ENCODE measurements around the gene SPECC1. TPM values are rescaled to one million over a fixed set of nuclear protein-coding genes. Genes with fewer than 3 reads are reported as not detected.

SPECC1 gene
- total and polyA plus RNA-seq, 2 donors (not counting 1 experiment from before 2014, with no cell fraction given) = 13.4 to 30.9 TPM

DNA sequence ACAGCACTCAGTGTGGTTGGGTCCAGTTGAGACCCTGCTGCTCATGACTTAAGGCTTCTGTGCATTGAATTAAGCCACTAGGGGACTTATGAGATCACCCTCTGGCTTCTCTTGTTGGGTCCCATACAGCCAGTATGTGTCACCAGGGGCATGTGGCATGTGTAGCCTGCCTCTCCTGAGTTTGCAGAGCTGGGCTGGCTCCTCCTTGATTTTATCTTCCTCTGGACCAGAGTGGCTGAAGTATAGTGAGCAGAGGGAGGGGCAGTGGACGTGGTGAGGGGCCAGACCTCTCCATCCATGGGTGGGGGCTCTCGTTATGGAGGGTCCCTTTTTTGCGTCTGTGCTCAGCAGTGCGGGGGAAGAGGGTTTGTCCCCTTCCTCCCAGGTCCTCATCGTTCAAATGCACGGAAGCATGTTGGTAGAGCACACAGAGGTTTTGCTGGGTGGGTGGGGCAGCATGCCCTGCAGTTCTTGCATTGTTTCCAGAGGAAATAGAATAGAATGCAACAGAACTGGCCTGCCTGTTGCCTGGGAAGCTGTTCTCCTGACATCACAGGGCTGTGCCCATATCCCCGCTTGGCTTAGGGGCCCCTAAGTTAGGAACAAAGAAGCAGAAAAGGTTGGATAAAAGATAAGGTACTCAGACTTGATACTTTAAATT, 77.4 kb downstream of the SPECC1 start:
- Histone ChIP-seq H4K20me1 (ENCODE audit: control insufficient read depth, extremely low read depth, insufficient read depth, low read length) (no peaks in the 10 kb centered on the region), H3K9me3 (ENCODE audit: control insufficient read depth, insufficient read depth, low read depth, low read length) (no peaks in the 10 kb centered on the region), H2AFZ (ENCODE audit: low read length) (no peak overlapping the region), H3K27ac (ENCODE audit: insufficient read depth, low read length) (no peak overlapping the region), H3K4me3 (replicated peaks in 1 of 4; ENCODE audit: control extremely low read depth in 1 of 4, insufficient read depth in 1 of 4, low read depth in 3 of 4, low read length in 4 of 4) (no peak overlapping the region), H3K79me2 (ENCODE audit: control insufficient read depth, insufficient read depth, low read length) (no peaks in the 10 kb centered on the region), H3K4me2 (ENCODE audit: extremely low read depth, insufficient read depth, low read length) (no peak overlapping the region), H3K27me3 (ENCODE audit: control insufficient read depth, insufficient read depth, low read length) (peaks cover 4% of the 10 kb centered on the region), H3K9ac (ENCODE audit: insufficient read depth, low read length) (no peak overlapping the region), H3K4me1 (ENCODE audit: control insufficient read depth, extremely low read depth, insufficient read depth, low read length) (peaks cover 7% of the 10 kb centered on the region), H3K36me3 (ENCODE audit: control insufficient read depth, insufficient read depth, low read length) (no peaks in the 10 kb centered on the region)
- no peak for DNase-seq (ENCODE audit: low read depth in 2 of 2)
- TF ChIP-seq EZH2 (IDR thresholded peaks at IDR 0.05; ENCODE audit: low read length, missing control alignments) = no peak
- TF ChIP-seq, protein P1, sequence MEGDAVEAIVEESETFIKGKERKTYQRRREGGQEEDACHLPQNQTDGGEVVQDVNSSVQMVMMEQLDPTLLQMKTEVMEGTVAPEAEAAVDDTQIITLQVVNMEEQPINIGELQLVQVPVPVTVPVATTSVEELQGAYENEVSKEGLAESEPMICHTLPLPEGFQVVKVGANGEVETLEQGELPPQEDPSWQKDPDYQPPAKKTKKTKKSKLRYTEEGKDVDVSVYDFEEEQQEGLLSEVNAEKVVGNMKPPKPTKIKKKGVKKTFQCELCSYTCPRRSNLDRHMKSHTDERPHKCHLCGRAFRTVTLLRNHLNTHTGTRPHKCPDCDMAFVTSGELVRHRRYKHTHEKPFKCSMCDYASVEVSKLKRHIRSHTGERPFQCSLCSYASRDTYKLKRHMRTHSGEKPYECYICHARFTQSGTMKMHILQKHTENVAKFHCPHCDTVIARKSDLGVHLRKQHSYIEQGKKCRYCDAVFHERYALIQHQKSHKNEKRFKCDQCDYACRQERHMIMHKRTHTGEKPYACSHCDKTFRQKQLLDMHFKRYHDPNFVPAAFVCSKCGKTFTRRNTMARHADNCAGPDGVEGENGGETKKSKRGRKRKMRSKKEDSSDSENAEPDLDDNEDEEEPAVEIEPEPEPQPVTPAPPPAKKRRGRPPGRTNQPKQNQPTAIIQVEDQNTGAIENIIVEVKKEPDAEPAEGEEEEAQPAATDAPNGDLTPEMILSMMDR (conservative IDR thresholded peaks at IDR 0.05 in 1 of 2, IDR thresholded peaks at IDR 0.05 in 1 of 2; ENCODE audit: low read depth in 1 of 2, low read length in 2 of 2) = no peak

DNA sequence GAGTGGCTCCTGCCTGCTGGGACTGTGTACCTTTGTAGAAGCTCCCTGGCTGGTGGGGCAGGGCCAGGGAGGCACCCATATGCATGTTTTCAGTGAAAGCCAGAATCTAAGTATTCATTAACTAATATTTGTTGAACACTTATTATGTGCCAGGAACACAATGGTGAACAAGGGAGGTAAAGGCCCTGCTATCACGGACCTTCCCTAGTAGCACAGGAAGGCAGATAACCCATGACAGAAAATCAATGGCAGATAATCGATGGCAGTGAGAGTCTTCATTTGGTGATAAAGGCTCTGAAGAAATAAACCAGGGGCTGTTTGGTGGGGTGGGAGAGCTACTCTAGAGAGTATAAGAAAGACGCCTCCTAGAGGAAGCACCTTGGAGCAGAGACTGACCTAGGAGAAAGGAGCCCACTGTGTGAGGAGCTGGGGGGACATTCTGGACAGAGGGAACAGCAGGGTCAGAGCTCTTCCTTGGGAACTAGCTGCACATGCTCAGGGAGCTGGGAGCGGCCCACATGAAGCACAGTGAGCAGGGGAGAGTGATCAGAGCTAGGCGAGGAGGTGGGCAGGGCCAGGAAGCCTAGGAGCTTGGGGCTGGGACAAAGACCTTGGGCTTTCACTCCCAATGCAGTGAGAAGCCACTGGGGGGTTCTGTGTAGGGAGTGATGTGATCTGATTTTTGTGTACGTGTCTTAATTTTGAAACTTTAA, 78.5 kb downstream of the SPECC1 start:
- Histone ChIP-seq H3K4me2 (ENCODE audit: extremely low read depth, insufficient read depth, low read length) (no peak overlapping the region), H3K27me3 (ENCODE audit: control insufficient read depth, insufficient read depth, low read length) (peaks cover 4% of the 10 kb centered on the region), H3K9ac (ENCODE audit: insufficient read depth, low read length) (no peak overlapping the region), H3K9me3 (ENCODE audit: control insufficient read depth, insufficient read depth, low read depth, low read length) (no peaks in the 10 kb centered on the region), H4K20me1 (ENCODE audit: control insufficient read depth, extremely low read depth, insufficient read depth, low read length) (no peaks in the 10 kb centered on the region), H3K4me3 (replicated peaks in 1 of 4; ENCODE audit: control extremely low read depth in 1 of 4, insufficient read depth in 1 of 4, low read depth in 3 of 4, low read length in 4 of 4) (no peak overlapping the region), H3K79me2 (ENCODE audit: control insufficient read depth, insufficient read depth, low read length) (no peaks in the 10 kb centered on the region), H3K4me1 (ENCODE audit: control insufficient read depth, extremely low read depth, insufficient read depth, low read length) (peaks cover 11% of the 10 kb centered on the region), H2AFZ (ENCODE audit: low read length) (no peak overlapping the region), H3K36me3 (ENCODE audit: control insufficient read depth, insufficient read depth, low read length) (no peaks in the 10 kb centered on the region), H3K27ac (ENCODE audit: insufficient read depth, low read length) (no peak overlapping the region)
- DNase-seq (ENCODE audit: low read depth in 2 of 2) = no peak
- TF ChIP-seq, protein P1 (conservative IDR thresholded peaks at IDR 0.05 in 1 of 2, IDR thresholded peaks at IDR 0.05 in 1 of 2; ENCODE audit: low read depth in 1 of 2, low read length in 2 of 2) = no peak
- TF ChIP-seq EZH2 (IDR thresholded peaks at IDR 0.05; ENCODE audit: low read length, missing control alignments) = no peak

DNA sequence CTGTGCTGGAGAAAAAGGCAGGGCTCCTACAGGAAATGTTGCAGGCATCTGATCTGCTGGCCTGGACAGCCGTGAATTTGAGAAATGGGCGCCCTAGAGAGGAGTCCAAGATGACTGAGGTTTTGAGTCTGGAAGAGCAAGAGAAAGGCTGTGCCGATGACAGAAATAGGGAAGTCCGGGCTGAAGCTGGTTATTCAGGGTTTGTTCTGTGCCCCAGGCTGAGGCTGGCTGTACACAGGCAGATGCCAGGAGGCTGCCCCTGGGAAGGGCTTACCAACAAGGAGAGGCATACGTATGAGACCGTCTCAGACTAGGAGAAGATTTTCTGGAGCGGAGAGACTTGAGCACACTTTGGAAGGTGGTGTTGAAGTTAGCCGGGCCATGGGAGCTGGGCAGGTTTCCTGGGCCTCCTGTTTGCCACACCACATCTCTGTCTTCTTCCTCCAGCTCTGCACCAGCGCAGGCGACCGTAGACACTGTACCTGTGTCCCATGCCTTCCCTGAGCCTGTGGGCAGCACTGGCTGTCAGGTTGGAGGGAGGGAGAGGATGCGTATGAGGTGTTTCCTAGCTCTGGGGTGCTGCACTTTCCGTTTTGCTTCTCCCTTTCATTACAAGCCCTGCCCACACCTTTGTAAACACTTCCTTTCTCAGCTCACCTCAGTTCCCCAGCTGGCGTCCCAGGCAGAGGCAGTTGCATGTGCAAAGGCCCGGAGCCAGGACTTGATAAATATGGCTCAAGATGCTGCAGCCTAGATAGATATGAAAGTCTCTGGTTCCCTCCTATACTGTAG, 80.8 kb downstream of the SPECC1 start:
- DNase-seq (ENCODE audit: low read depth in 2 of 2) = no peak
- TF ChIP-seq, protein P1 (conservative IDR thresholded peaks at IDR 0.05 in 1 of 2, IDR thresholded peaks at IDR 0.05 in 1 of 2; ENCODE audit: low read depth in 1 of 2, low read length in 2 of 2) = no peak
- no peak for TF ChIP-seq EZH2 (IDR thresholded peaks at IDR 0.05; ENCODE audit: low read length, missing control alignments)
- H3K27ac ChIP-seq (ENCODE audit: insufficient read depth, low read length) = no peak overlapping the region
- no peaks in the 10 kb centered on the region for H3K9me3 ChIP-seq (ENCODE audit: control insufficient read depth, insufficient read depth, low read depth, low read length)
- no peak overlapping the region for H3K4me3 ChIP-seq (replicated peaks in 1 of 4; ENCODE audit: control extremely low read depth in 1 of 4, insufficient read depth in 1 of 4, low read depth in 3 of 4, low read length in 4 of 4)
- peaks cover 7% of the 10 kb centered on the region for H3K4me1 ChIP-seq (ENCODE audit: control insufficient read depth, extremely low read depth, insufficient read depth, low read length)
- no peak overlapping the region for H2AFZ ChIP-seq (ENCODE audit: low read length)
- no peaks in the 10 kb centered on the region for H3K36me3 ChIP-seq (ENCODE audit: control insufficient read depth, insufficient read depth, low read length)
- no peak overlapping the region for H3K9ac ChIP-seq (ENCODE audit: insufficient read depth, low read length)
- peaks cover 2% of the 10 kb centered on the region for H3K27me3 ChIP-seq (ENCODE audit: control insufficient read depth, insufficient read depth, low read length)
- H3K79me2 ChIP-seq (ENCODE audit: control insufficient read depth, insufficient read depth, low read length) = no peaks in the 10 kb centered on the region
- H4K20me1 ChIP-seq (ENCODE audit: control insufficient read depth, extremely low read depth, insufficient read depth, low read length) = no peaks in the 10 kb centered on the region
- H3K4me2 ChIP-seq (ENCODE audit: extremely low read depth, insufficient read depth, low read length) = no peak overlapping the region

Data from fibroblast of lung (primary cell).